HG02943 (cell line): ENCODE measurements around the gene RIMBP2.
"Not testable (repeated sequence)": the region's sequence is repeated elsewhere in the genome, so short reads cannot be mapped to it uniquely, and the experiment has no call there.

Experiments
- ATAC-seq: cut with Tn5 transposase; IDR thresholded peaks from one replicate; pipeline ENCODE4 v1.9.1; 2021; ENCODE audit warnings: mild to moderate bottlenecking, low read depth, moderate library complexity; ENCODE audit not compliant: unreplicated experiment

RIMBP2 gene

DNA sequence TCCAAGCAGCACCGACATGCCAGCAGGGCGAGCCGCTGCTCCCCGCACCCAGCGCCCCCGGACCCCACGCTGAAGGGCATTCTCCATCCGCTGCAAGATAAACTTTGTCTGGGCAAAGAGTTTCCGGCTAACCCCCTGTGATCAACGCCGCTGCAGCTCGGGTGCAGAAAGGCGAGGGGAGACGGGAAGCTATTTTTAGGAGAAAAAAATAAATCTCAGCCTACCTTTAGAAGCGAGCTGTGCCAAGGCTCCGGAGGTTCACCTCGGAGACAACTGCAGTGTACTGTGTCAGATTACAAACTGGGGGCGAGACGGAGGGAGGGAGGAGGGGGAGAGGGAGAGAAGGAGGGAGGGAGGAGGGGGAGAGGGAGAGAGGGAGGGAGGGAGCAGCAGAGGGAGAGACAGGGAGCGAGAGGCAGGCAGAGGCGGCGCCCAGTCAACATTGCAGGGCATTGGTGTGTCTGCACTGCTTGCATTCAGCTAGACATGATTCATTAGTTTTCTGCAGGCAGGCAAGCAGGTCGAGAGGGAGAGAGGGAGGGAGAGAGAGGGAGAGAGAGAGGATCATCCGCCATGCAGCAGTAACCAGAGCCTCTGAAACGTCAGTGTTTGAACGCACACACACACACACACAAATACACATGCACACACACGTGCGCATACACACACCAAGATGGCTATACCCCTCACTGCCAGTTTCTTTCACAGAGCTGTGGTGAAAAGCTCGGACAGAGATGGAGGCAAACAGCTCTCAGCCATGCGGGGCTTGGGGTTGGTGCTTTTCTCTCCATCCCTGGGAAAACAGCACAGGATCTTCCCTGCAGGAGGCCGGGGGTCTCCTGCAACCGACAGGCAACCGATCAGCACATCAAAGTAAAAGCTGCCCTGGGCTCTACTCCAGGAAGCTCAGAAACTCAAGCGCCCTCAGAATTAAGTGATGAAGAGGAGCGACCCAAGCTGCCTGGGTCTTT is at the start of gene RIMBP2:
RIMBP2 (minus strand) TSS at position 302 of the 971 bp plus-strand sequence. CDS start 237,286 bp downstream, outside the sequence.
- ATAC-seq, result no peak

GRCh38 chr12:130765186-130765659 is 49.1 kb upstream of the RIMBP2 start:
- ATAC-seq, result no peak

DNA sequence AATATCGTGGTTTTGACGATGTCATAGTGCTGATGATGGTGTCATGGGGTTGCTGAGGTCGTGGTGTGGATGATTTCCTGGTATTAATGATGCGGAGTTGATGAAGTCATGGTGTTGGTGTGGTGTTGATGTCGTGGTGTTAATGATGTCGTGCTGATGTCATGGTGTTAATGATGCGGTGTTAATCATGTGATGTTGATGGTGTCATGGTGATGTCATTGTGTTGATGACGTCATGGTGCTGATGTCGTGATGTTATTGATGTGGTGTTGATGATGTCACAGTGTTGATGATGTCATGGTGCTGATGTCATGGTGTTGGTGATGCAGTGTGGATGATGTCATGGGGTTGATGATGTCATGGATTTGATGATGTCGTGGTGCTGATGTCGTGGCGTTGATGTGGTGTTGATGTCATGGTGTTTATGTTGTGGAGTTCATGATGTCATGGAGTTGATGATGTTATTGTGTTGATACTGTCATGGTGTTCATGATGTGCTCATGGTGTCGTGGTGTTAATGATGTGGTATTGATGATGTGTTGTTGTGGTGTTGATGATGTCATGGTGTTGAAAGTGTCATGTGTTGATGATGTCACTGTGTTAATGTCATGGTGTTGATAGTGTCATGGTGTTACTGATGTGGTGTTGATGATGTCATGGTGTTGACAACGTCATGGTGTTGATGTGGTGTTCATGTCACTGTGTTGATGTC is 48.5 kb upstream of the RIMBP2 start:
- no peak for ATAC-seq

DNA sequence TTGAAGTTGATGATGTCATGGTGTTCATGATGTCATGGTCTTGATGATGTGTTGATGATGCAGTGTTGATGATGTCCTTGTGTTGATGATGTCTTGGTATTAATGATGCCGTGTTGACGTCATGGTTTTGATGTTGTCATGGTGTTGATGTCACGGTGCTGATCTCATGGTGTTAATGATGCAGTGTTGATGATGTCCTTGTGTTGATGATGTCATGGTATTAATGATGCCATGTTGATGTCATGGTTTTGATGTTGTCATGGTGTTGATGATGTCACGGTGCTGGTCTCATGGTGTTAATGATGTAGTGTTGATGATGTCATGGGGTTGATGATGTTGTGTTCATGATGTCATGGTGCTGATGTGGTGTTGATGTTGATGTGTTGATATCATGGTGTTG is 48.0 kb upstream of the RIMBP2 start:
- ATAC-seq, result no peak

- ATAC-seq, result no peak
Measured at GRCh38 chr12:130762319-130762675, 46.2 kb upstream of the RIMBP2 start.

DNA sequence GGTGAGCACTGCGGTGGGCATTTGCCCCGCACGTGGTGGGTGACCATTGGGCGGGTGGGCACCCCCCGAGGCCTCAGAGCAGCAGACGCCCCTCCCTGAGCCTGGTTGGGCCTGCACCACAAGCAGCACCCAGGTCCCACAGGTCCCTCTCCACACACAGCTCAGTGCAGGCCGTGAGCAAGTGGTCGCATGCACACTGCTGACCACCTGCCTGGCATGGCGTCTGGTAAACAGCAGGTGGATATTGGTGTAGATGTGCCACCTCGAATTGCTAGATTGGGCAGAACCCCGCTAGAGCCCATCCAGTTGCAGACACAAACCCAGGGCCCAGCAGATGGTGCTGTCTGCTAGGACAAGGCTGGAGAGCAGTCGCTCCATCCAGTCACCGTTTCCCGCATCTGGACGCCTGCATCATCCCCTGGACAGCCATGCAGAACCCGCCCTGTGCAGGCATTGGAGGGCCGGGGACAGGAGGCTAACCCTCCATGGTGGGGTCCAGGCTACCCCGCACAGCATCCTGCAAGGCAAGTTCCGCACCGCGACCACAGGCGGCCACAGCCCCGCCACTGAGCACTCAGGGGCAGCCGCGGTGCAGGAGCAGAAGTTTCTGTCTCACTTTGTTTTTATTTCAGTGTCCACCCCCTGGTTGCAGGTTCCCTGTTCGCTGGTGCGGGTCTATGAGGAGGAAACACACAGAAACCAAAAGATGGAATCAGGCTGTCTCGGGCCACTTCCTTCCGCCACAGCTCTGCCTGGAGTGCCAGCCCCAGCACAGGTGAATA is 45.6 kb upstream of the RIMBP2 start:
- ATAC-seq, result no peak

GRCh38 chr12:130754234-130754901 is 38.3 kb upstream of the RIMBP2 start:
- no peak for ATAC-seq

DNA sequence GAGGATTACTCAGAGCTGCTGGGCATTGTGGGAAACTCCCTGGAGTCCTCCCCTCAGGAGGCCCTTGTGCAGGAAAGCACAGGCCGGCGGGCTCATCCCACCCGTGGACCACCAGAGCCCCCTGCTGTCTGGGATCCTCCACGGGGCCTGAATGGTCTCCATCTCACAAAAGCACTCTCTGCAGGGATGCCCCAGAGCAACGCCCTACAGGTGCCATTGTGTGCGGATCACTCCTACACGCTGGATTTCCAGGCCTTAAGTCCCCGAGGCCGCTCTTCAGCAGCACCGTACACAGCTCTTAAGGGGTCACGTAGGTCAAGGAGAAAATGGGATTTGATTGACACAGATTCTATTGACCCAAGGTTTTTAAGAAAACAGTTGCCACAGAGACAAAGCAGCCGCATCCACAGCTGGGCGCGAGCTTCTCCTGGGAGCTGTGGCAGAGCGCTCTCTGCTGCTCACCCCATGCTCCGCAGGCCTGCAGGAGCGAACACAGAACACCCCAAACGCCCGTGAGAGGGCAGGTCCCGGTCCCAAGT is 36.7 kb upstream of the RIMBP2 start:
- no peak for ATAC-seq

DNA sequence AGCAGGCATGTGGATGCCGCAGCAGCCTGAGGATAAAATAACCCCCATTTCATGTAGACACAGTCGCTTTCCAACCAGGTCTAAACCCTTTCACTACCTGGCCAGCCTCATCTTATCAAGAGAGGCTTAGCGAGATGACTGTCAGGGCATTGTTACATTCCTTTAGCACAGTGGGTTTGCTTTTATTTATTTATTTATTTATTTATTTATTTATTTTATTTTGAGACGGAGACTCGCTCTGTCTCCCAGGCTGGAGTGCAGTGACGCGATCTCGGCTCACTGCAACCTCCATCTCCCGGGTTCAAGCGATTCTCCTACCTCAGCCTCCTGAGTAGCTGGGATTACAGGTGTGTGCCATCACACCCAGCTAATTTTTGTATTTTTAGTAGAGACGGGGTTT is 35.9 kb upstream of the RIMBP2 start:
- not testable (repeated sequence) for ATAC-seq

DNA sequence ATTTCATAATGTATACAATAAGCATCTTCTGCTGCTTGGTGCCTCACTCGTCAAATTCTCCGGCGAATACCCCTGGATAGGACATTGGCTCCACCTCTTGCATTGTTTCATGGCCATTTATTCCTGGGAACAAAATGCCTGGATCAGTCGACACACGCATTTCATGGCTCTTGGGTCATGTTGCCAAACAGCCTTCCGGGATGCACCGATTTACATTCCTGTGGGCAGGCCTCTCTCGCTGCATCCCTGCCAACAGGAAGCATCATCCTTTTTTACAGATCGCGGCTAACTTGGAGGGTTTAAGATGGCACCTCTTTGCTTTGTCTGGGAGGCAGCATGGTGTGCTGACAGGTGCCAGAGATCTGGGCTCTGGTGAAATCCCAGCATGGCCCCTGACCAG is 32.7 kb upstream of the RIMBP2 start:
- ATAC-seq, result no peak

GRCh38 chr12:130747867-130748740 is 32.0 kb upstream of the RIMBP2 start:
- no peak for ATAC-seq

DNA sequence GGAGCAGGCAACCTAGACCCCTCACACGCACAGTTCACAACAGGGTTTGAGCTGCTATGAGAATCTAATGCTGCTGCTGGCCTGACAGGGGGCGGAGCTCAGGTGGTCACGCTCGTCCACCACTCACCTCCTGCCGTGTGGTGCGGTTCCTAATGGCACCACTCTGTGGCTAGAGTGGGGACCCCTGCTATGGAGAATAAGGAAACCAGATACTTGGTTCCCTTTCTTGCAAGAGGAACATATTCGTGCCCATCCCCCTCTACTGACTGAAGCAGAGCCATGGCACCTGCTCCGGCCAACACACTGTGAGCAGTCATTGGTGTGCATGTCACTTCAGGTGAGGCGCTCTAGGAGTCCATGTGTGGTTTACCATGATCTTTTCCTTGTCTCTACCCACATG is 30.4 kb upstream of the RIMBP2 start:
- no peak for ATAC-seq

GRCh38 chr12:130745921-130746320 is 29.8 kb upstream of the RIMBP2 start:
- no peak for ATAC-seq

GRCh38 chr12:130744274-130744673 is 28.2 kb upstream of the RIMBP2 start:
- ATAC-seq, result no peak

DNA sequence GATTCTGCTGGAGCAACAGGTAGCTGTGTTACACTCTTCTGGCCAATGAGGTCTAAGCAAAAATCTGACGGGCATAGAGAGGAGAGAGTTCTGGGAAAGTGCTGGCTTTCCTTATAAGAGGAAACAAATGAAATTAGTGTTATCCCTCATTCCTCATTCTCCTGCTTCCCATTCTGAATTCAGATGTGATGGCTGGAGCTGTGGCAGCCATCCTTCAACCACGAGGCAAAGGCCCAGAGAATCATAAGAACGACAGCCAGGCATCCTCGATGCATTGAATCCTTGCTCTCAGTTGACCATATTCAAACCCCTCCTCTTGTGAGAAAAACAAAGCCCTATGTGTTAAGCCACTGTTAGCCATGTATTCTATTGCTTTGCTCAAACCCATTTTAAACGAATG is 27.5 kb upstream of the RIMBP2 start:
- ATAC-seq, result no peak

- ATAC-seq, result no peak
Measured at GRCh38 chr12:130743176-130743575, 27.1 kb upstream of the RIMBP2 start.

GRCh38 chr12:130742716-130743115 is 26.6 kb upstream of the RIMBP2 start:
- no peak for ATAC-seq

DNA sequence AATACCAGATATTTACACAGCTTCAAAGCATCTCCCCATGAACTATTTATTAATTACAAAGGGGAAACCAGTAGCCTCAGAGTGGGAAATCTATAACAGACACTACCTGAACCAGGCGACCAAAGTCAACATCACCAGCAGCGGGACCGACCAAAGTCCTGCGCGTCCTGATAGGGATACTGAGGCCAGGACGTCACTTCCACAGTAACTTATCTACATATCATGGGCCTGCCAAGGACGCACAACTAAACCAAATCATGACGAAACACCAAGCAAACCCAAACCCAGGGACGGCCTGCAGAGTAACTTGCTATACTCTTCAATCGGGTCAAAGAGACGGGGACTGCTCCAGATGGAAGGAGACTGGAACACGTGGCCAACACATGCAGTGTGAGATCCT is 26.0 kb upstream of the RIMBP2 start:
- no peak for ATAC-seq

DNA sequence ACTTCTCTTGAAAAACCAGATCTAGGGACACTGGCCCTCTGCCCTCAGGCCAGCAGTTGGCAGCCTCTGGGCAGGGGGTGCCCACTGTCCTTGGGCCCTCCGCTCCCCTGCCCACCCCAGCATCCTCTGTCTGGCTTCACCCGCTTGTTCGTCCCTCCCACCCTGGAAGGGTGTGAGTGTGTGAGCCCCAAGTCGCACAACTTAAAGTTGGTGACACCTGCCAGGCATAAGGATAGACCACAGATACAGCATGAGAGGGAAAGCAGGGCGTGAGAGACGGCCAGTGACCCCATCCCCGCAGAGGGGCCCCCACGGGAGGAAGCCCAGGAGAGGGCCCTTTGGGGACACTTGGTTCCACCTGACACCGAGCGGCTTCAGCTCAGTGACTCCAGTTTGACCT is 23.5 kb upstream of the RIMBP2 start:
- no peak for ATAC-seq
